Epithelial cell of esophagus (primary cell): ENCODE results near the gene ZNF107.
"Not testable (repeated sequence)": the region's sequence is repeated elsewhere in the genome, so short reads cannot be mapped to it uniquely, and the experiment has no call there.

ENCODE experiments used
- DNase-seq: peaks from one replicate; pipeline ENCODE4 v3.0.0; 2010; ENCODE audit warnings: low read depth
- H3K4me3 ChIP-seq: 2 replicates; pipeline ENCODE4 v1.5.1; 2011; ENCODE audit warnings: mild to moderate bottlenecking, low read length, control low read depth
- TF ChIP-seq, protein P1 (sequence below): IDR thresholded peaks from 2 replicates; pipeline ENCODE4 v1.5.1; 2011; ENCODE audit warnings: low read depth, mild to moderate bottlenecking, low read length, control low read depth, inconsistent platforms; ENCODE audit not compliant: insufficient read depth; ENCODE audit errors: missing control alignments

The ZNF107 gene

DNA sequence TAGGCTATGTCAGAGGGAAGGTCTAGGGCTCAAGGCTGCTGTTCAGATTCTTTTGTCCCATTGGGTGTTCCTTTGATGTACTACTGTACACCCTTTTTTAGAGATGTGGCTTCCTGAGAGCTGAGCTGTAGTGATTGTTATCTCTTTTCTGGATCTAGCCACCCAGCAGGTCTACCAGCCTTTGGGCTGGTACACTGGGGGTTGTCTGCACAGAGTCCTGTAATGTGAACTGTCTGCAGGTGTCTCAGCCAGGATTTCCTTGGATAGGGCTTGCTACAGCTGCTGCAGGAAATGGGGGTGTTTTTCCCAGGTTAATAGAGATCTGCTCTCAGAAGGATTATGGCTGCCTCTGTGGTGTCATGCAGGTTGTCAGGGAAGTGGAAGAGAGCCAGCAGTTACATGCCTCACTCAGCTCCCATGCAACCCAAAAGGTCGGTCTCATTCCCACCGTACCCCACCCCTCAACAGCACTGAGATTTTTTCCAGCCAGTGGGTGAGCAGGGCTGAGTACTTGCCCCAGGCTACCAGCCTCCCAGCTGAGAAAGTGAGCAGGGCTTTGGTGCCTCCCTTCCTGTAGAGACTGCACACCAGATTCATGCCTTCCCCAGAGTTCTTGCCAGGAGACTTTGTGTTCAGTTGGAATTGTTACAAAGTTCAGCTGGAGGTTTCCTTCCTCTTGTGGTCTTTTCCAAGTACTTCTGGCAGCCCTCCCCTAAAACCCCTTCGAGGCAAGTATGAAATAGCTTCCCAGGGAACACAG is 63.3 kb downstream of the ZNF107 start:
- TF ChIP-seq, protein P1, sequence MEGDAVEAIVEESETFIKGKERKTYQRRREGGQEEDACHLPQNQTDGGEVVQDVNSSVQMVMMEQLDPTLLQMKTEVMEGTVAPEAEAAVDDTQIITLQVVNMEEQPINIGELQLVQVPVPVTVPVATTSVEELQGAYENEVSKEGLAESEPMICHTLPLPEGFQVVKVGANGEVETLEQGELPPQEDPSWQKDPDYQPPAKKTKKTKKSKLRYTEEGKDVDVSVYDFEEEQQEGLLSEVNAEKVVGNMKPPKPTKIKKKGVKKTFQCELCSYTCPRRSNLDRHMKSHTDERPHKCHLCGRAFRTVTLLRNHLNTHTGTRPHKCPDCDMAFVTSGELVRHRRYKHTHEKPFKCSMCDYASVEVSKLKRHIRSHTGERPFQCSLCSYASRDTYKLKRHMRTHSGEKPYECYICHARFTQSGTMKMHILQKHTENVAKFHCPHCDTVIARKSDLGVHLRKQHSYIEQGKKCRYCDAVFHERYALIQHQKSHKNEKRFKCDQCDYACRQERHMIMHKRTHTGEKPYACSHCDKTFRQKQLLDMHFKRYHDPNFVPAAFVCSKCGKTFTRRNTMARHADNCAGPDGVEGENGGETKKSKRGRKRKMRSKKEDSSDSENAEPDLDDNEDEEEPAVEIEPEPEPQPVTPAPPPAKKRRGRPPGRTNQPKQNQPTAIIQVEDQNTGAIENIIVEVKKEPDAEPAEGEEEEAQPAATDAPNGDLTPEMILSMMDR, result no peak
- DNase-seq, result no peak
- H3K4me3 ChIP-seq, result no peak overlapping the region

DNA sequence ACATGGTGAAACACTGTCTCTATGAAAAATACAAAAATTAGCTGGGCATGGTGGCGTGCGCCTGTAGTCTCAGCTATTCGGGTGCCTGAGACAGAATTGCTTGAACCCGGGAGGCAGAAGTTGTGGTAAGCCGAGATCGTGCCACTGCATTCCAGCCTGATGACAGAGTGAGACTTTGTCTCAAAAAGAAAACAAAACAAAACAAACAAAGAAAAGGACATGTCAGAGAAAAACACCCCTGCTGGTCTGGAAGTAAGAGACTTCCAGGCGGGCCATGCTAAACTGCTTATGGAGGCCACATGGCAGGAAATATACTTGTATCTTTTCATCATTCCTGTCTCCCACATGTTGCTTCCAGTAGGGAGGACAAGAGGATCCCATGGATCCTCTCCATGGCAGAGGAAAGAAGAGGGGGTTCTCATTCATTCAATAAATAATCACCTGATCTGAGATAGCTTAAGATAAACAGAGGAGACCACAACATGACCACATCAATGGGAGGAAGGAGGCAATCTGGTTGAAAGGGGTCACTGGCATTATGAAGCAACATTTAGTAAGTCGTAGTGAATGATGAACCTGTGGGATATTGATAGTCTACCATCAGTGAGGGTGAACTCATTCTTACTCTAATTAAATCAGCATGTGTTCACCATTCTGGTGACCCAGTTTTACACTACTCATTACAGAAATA is 67.8 kb downstream of the ZNF107 start:
- TF ChIP-seq, protein P1, result no peak

DNA sequence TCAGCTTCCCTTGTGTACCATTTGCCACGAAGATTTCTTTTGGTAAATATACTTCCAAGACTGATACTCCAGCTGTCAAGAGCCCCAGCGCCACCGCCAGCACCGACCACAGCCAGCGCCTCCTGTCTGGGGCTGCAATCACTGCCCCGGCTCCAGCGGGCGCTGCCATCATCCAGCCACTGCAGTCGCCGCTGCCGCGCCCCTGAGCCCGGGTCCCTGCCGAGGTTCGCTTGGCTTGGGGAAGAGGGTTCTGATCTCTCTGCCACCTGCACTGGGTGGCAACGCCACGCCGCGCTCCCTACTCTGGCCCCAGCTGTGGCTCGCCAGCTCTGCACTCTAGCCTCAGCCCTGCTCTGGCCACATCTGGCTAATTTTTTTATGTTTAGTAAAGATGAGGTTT is 70.6 kb downstream of the ZNF107 start:
- H3K4me3 ChIP-seq, result no peak overlapping the region
- DNase-seq, result no peak
- TF ChIP-seq, protein P1, result no peak

More for the DNA sequence above, 67.8 kb downstream of the ZNF107 start:
- no peak for DNase-seq
- no peak overlapping the region for H3K4me3 ChIP-seq

DNA sequence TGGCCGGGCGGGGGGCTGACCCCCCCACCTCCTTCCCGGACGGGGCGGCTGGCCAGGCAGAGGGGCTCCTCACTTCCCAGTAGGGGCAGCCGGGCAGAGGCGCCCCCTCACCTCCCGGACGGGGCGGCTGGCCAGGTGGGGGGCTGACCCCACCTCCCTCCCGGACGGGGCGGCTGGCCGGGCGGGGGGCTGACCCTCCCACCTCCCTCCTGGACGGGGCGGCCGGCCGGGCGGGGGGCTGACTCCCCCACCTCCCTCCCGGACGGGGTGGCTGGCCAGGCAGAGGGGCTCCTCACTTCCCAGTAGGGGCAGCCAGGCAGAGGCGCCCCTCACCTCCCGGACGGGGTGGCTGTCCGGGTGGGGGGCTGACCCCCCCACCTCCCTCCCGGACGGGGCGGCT is 72.5 kb downstream of the ZNF107 start:
- not testable (repeated sequence) for DNase-seq, H3K4me3 ChIP-seq

DNA sequence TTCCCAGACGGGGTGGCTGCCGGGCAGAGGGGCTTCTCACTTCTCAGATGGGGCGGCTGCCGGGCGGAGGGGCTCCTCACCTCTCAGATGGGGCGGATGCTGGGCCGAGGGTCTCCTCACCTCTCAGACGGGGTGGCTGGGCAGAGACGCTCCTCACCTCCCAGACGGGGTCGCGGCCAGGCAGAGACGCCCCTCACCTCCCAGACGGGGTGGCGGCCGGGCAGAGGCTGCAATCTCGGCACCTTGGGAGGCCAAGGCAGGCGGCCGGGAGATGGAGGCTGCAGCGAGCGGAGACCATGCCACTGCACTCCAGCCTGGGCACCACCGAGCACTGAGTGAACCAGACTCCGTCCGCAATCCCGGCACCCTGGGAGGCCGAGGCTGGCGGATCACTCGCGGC is 73.0 kb downstream of the ZNF107 start:
- not testable (repeated sequence) for DNase-seq, H3K4me3 ChIP-seq

DNA sequence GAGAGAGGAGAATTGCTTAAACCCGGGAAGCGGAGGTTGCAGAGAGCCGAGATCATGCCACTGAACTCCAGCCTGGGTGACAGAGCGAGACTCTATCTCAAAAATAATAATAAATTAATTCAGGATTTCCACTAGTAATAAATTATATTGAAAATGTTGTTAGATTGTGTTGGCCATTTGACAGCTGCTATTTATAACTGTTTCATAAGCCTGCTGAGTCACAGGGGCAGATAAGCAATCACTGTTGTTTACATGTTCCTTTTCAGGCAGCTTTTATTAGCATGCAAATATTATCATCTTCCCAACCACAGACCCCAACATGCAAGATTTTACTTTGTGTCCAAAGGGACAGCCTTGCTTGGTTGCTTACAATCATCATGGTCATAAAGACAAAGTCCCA is 78.7 kb downstream of the ZNF107 start:
- TF ChIP-seq, protein P1, result no peak
- DNase-seq, result peak; percentile 23
- no peak overlapping the region for H3K4me3 ChIP-seq

DNA sequence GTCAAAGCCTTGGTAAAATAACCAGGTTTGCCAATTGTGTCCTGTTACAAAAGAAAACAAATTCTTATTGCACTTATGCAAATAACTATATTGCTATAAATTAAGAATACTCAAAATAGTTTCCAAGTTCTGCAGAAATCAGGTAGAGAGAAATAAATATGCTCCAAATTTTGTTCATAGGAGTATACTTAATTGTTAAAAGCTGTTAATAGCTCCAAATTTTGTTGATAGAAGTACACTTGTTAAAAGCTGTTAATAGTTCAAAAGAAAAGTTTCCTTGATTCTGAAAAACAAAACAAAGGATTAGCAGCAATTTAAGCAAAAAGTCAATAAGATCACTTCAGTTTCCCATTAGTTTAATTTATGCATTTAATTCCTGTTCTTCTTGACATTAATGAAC is 81.9 kb downstream of the ZNF107 start:
- TF ChIP-seq, protein P1, result no peak
- no peak for DNase-seq
- no peak overlapping the region for H3K4me3 ChIP-seq

DNA sequence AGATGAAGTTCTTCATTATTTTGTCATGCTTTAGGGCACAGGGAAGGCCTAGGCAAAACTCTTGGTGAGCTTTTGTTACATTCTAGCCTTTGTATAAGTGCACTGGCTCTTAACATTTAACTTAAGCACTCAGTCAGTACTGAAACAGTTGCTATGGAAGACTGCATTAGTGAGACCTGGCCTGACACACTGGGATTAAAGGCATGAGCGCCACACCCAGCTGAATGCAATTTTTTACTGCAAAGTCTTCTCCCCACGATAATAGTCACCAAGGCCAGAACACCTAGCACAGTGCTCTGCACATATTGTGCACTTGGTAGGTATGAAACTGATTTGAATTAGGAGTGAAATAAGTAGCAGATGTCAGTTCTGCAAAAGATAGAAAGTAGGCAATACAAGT is 87.1 kb downstream of the ZNF107 start:
- DNase-seq, result no peak
- TF ChIP-seq, protein P1, result no peak
- no peak overlapping the region for H3K4me3 ChIP-seq
